ENCODE data around the gene PTPA.
"Not testable (repeated sequence)": the region's sequence is repeated elsewhere in the genome, so short reads cannot be mapped to it uniquely, and the experiment has no call there.

The PTPA gene

GRCh38 chr9:129109952-129110739 lies 1.1 kb upstream of the PTPA start:
- DNase-seq = no peak

DNA sequence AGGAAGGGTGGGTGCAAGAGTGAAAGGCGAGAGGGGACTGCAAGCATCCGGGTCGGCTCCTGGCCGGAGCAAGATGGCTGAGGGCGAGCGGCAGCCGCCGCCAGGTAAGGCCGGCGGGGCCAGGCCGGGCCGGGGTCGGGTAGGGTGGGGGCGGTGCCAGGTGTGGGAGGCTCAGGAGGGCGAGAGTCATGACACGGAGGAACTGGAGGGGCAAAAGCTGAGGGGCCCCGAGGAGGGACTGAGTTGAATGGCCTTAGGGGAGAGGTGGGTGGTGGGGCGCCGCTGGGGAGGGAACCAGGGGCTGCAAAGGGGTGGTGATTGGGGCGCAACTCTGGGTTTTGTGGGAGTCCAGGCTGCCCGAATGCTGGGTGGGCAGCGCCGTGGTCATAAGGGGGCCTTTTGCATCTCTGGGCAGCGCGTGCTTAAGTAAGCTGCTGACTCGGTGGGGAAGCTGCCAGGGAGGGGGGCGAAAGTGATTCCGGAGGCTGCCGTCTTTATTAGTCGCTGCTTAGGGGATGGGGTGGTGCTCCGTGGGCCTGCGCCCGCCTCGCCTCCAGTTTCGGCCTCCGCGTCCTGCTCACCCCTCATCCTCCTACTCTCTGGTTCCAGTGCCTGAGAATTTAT lies 425 bp downstream of the PTPA start:
- no peak for DNase-seq

DNA sequence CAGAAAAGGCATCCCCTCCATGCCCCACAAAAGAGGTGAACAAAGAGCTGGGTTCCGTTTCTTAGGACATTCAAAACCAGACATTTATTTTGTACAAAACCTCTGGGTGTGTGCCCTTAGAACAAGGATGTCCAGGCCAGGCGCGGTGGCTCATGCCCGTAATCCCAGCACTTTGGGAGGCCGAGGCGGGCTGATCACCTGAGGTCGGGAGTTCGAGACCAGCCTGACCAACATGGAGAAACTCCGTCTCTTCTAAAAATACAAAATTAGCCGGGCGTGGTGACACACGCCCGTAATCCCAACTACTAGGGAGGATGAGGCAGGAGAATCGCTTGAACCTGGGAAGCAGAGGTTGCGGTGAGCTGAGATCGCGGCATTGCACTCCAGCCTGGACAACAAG lies 1.3 kb downstream of the PTPA start:
- not testable (repeated sequence) for DNase-seq

DNA sequence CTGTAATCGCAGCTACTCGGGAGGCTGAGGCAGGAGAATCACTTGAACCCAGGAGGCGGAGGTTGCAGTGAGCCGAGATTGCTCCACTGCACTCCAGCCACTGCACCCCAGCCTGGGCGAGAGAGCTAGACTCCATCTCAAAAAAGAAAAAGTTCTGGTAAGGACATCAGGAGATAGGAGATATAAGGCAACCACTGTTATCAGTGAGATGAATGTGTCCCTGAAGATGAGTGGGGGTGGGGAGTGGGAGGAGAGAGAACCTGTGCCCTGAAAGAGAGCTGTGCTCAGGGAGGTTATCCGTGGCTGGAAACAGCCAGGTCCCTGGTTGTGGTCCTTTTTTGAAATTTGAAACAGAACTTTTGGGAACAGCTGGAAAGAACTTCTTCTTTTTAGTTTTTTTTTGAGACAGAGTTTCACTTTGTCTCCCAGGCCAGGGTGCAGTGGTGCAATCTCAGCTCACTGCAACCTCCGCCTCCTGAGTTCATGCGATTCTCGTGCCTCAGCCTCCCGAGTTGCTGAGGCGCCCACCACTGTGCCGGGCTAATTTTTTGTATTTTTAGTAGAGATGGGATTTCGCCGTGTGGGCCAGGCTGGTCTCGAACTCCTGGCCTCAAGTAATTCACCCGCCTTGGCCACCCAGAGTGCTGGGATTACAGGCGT lies 2.6 kb downstream of the PTPA start:
- DNase-seq = no peak

GRCh38 chr9:129118799-129119198 lies 7.6 kb downstream of the PTPA start:
- DNase-seq = no peak

- no peak for DNase-seq
Observed at GRCh38 chr9:129121483-129121882, 10.3 kb downstream of the PTPA start.

DNA sequence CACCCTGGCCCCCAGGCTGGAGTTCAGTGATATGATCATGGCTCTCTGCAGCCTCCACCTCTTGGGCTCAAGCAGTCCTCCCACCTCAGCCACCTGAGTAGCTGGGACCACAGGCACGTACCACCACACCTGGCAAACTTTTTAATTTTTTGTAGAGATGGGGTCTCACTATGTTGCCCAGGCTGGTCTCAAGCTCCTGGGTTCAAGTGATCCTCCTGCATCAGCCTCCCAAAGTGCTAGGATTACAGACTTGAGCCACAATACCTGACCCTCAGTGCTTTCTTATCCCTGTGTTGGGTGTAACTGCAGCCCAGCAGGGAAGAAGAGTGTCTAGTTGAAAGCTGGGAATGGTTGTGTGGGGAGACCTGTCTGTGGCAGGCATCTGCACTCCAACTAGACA lies 10.9 kb downstream of the PTPA start:
- DNase-seq = no peak

GRCh38 chr9:129122976-129123375 lies 11.8 kb downstream of the PTPA start:
- not testable (repeated sequence) for DNase-seq

GRCh38 chr9:129124506-129125069 lies 13.4 kb downstream of the PTPA start:
- no peak for DNase-seq

- no peak for DNase-seq
Observed at GRCh38 chr9:129125478-129125877, 14.3 kb downstream of the PTPA start.

- no peak for DNase-seq
Observed at GRCh38 chr9:129126749-129127618, 15.8 kb downstream of the PTPA start.

DNA sequence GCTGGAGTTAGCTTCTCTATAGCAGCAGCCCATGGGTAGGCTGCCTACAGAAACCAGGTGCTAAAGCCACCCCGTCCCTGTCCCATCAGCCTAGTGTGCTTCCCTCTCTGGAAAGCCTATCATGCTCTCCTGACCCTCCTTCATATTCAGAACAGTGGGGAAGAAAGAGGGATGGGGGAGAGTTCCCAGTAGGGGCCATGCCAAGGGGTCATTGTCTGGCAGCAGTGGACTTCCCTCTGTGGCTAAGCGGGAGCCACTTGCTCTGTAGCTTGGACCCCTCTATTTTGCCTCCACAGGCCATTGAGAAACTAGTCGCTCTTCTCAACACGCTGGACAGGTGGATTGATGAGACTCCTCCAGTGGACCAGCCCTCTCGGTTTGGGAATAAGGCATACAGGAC lies 17.5 kb downstream of the PTPA start:
- DNase-seq = no peak

- DNase-seq = not testable (repeated sequence)
Observed at GRCh38 chr9:129130271-129130670, 19.1 kb downstream of the PTPA start.

DNA sequence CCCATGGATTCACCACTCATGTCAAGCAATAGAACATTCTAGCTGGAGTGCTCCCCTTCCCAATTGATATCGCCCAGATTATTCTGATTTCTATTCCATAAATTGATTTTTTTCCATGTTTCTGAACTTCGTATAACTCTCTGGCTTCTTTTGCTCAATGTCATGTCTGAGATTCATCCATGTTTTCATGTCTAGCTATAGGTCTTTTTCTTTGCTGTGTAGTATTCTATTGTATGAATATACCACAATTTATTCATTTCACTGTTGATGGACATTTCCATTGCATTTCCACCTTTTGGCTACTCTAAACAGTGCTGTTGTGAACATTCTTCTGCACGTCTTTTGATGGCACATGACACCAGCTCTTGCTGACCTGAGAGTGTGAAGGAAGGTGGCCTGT lies 19.6 kb downstream of the PTPA start:
- no peak for DNase-seq

DNA sequence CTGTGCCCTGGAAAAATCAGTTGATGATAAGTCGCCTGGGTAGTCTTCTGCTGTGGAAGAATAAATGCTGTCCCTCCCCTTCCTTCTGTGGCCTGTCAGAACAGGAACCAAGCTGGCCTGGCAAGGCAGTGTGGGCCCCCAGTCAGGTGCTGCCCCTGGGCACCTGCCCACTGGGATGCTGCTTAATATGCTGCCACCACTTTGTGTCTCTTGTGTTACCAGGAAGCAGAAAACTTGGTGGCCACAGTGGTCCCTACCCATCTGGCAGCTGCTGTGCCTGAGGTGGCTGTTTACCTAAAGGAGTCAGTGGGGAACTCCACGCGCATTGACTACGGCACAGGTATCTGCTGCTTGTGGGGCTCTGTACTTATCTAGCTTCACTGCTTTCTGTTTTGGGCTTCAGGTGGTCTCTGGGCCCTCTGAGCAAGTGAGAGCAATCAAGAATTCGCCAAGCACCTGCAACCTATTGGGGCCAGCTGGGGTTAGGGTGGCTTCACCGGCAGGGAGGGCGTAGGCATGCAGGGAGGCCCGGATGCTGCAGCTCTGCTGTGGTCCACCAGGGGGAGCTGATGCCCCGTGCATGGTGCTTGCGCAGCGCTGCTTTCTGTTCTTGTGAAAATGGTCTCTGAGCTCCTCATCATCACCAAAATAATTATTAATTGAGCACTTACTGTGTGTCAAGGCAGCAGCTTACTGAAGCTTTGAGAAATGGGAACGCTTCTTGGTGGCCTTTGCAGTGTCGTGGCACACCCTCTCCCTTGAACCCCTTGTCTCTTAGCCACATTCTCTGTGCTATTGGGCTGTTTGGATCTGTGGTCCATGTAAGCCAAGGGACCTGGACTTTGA lies 20.3 kb downstream of the PTPA start:
- DNase-seq = peak; percentile 44

GRCh38 chr9:129133082-129133481 lies 21.9 kb downstream of the PTPA start:
- DNase-seq = no peak

DNA sequence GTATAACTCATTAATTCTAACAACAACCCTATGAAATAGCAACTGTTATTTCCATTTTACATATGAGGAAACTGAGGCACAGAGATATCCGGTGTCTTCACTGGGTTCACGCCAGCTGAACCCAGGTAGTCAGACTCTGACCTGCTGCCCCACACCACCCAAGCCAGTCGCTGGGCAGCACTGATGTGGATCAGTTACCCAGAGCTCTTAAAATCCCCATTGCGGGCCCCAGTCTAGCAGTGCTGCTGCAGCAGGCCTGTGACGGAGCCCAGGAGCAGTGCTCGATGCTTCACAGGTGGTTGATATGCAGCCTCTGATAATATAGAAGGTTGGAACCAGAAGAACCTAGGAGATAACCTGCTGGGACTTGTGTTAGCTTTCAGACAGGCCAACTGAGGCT lies 24.3 kb downstream of the PTPA start:
- no peak for DNase-seq

GRCh38 chr9:129136446-129137035 lies 25.3 kb downstream of the PTPA start:
- DNase-seq = no peak

DNA sequence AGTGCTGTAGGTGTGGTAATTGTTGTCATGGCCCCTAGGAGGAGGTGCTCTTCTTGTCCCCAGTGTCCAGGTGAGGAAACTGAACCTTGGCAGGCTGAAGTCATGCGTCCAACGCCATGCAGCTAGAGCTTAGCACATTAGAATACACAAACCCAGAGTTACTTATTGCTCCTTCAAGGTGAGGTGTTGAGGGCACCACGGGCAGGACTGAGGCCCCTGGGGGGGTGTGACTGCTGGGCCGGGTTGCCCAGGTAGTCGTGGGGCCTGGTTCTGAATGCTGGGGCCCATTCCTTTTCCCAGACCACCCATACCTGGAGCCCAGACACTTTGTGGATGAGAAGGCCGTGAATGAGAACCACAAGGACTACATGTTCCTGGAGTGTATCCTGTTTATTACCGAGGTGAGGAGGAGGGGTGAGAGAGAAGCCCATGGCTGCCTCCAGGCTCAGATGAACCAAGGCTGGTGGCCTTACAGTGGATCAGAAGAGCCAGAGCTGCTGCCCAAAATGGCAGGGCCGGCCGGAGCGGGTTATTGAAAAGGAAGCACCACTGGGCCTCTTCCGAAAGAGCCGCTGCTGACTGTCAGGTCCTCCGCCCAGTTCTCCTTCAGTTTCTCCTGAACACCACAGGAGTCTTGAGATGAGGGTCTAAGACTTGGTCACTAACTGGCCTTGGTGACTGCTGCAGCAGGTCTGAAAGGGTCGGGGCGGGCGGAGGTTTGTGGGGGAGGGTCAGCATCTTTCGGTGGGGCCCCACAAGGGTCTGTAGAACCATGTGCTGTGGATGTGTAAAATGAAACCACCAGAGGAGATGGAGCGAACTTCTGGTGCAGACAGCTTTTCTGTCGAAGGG lies 26.3 kb downstream of the PTPA start:
- DNase-seq = no peak

- no peak for DNase-seq
Observed at GRCh38 chr9:129138144-129138462, 26.9 kb downstream of the PTPA start.

All from activated gamma-delta T cell (primary cell).